Upper lobe of left lung (tissue), 6 donors: ENCODE results near the gene ANK3. TPM values are rescaled to one million over a fixed set of nuclear protein-coding genes. Genes with fewer than 3 reads are reported as not detected.

ENCODE experiments used
- ATAC-seq, 2 donors: fragments of 200-7000 bp; cut with Tn5 transposase; one replicate each; pipeline ENCODE4 v1.9.1; 2022; ENCODE audit warnings: mild to moderate bottlenecking in 2 of 2, moderate library complexity in 2 of 2; ENCODE audit not compliant: low FRiP score in 2 of 2
- DNase-seq, 2 donors: peaks; one replicate each; pipeline ENCODE4 v3.0.0-alpha.2; 2019 to 2020
- H3K27ac ChIP-seq, 4 donors: fragments of 200-600 bp; sonication (generic); one replicate each; pipeline ENCODE4 v1.5.1; 2016 to 2019
- H3K27me3 ChIP-seq, 4 donors: fragments of 200-600 bp; sonication (generic); one replicate each; pipeline ENCODE4 v1.5.1; 2017 to 2019
- H3K36me3 ChIP-seq, 4 donors: fragments of 200-600 bp; sonication (generic); one replicate each; pipeline ENCODE4 v1.5.1; 2016 to 2019
- H3K4me1 ChIP-seq, 4 donors: fragments of 200-600 bp; sonication (generic); one replicate each; pipeline ENCODE4 v1.5.1; 2018 to 2019
- H3K4me3 ChIP-seq, 4 donors: fragments of 200-600 bp; sonication (generic); one replicate each; pipeline ENCODE4 v1.5.1; 2017 to 2019; ENCODE audit warnings: mild to moderate bottlenecking in 2 of 4, moderate library complexity in 1 of 4
- H3K9me3 ChIP-seq, 4 donors: fragments of 200-600 bp; sonication (generic); one replicate each; pipeline ENCODE4 v1.5.1; 2018 to 2019
- EP300 ChIP-seq, 4 donors: sonication (generic); formaldehyde crosslinking; IDR thresholded peaks; one replicate each; pipeline ENCODE4 v1.5.1; 2017; ENCODE audit warnings: antibody characterized with exemption in 4 of 4, control low read depth in 2 of 4
- POLR2A ChIP-seq, 4 donors: fragments of 450-650 bp; IDR thresholded peaks; one replicate each; pipeline ENCODE4 v1.5.1; 2016 to 2017; ENCODE audit warnings: antibody characterized with exemption in 4 of 4, mild to moderate bottlenecking in 2 of 4
- POLR2AphosphoS5 ChIP-seq, 2 donors: sonication (generic); formaldehyde crosslinking; IDR thresholded peaks; one replicate each; pipeline ENCODE4 v1.5.1; 2017; ENCODE audit warnings: antibody characterized with exemption in 2 of 2
- WGBS, 2 donors: methylation state at CpG; one replicate each; pipeline ENCODE4 v1.1.5; 2017 to 2018; 5-methylcytosine and 5-hydroxymethylcytosine counted together
- total RNA-seq, 6 donors: library from RNA; depleted of rRNA in 4 of 6; stranded (reverse); fragments of >200 nt in 4 of 6; gene quantifications; one replicate each; pipeline versions ENCODE4 v1.1.0 to v1.2.1, GENCODE V29; 2016 to 2021
- TF ChIP-seq, protein P1 (sequence below), 6 experiments: fragments of 450-650 bp in 4 of 6; fragments of 200-600 bp in 2 of 6; sonication (generic) in 2 of 6; IDR thresholded peaks; one replicate each; pipeline ENCODE4 v1.5.1; 2016 to 2019; ENCODE audit warnings: antibody characterized with exemption in 6 of 6
- donor health status: DM: no; HTN: no; CAD: no; lungs with moderate emphysema.
- donor health status: DM: no; HTN: yes; CAD: no; lungs with severe emphysema.

Gene ANK3
- total RNA-seq, 6 donors from 2014 or later: 43.9 to 193 (median 98.5) TPM

DNA sequence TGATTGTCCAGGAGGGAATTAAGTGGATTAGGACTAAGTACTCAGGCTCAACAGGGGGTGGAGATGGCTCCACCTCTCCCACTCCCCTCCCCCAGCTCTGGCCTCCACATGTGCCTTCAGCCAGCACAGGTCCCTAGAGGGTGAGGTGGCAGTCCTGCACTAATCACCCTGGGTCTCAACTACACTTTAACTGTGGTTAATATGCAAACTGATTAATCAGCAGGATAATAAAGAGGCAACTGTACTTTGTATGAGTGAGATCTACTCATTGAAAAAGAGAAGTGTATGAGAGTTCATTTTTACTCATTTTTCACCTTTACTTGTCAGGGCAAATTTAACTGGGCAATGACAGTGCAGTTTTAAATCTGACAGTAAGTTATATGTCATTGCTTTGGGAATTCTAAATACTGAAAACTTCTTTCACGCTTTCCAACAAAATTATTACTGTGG, 259.5 kb downstream of the ANK3 start:
- ATAC-seq: no peak
- no peak overlapping the region for H3K27ac ChIP-seq
- TF ChIP-seq POLR2AphosphoS5 (IDR thresholded peaks at IDR 0.05): no peak
- TF ChIP-seq, protein P1, sequence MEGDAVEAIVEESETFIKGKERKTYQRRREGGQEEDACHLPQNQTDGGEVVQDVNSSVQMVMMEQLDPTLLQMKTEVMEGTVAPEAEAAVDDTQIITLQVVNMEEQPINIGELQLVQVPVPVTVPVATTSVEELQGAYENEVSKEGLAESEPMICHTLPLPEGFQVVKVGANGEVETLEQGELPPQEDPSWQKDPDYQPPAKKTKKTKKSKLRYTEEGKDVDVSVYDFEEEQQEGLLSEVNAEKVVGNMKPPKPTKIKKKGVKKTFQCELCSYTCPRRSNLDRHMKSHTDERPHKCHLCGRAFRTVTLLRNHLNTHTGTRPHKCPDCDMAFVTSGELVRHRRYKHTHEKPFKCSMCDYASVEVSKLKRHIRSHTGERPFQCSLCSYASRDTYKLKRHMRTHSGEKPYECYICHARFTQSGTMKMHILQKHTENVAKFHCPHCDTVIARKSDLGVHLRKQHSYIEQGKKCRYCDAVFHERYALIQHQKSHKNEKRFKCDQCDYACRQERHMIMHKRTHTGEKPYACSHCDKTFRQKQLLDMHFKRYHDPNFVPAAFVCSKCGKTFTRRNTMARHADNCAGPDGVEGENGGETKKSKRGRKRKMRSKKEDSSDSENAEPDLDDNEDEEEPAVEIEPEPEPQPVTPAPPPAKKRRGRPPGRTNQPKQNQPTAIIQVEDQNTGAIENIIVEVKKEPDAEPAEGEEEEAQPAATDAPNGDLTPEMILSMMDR (IDR thresholded peaks at IDR 0.05): no peak
- no peak for TF ChIP-seq POLR2A (IDR thresholded peaks at IDR 0.05)
- no peak for TF ChIP-seq EP300 (IDR thresholded peaks at IDR 0.05)
- no peaks in the 10 kb centered on the region for H3K9me3 ChIP-seq
- H3K36me3 ChIP-seq: no peaks in the 10 kb centered on the region
- no peak overlapping the region for H3K4me3 ChIP-seq
- WGBS, 2 donors: 67 to 72% methylated on average over 1 of the region's 1 CpG
- no peak for DNase-seq
- no peaks in the 10 kb centered on the region for H3K27me3 ChIP-seq
- H3K4me1 ChIP-seq: no peaks in the 10 kb centered on the region

DNA sequence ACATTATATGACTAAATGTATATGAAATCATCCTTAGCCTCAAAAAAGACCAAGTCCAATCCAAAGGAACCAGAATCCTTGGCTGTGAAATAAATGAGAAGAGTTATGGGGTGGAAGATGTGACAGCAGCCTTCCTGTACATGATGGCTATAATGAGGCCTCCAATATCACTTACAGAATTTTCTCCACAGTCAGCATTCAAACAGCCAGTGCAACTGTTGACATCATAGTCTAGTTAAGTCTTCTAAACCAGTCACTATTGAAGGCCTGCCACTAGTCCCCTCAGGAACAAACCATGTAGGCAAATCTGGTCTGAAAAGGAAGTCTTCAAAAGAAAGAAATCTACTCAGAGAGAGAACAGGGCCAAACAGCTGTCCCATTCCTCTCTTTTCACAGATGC, 263.8 kb downstream of the ANK3 start:
- Histone ChIP-seq H3K4me3 (no peak overlapping the region), H3K36me3 (no peaks in the 10 kb centered on the region), H3K27ac (no peak overlapping the region), H3K4me1 (peaks cover 0 to 8% (median 0%) of the 10 kb centered on the region in 4 donors), H3K9me3 (no peaks in the 10 kb centered on the region), H3K27me3 (no peaks in the 10 kb centered on the region)
- DNase-seq (no peak), ATAC-seq (no peak)
- TF ChIP-seq EP300 (IDR thresholded peaks at IDR 0.05) (no peak), POLR2AphosphoS5 (IDR thresholded peaks at IDR 0.05) (no peak), POLR2A (IDR thresholded peaks at IDR 0.05) (no peak)
- TF ChIP-seq, protein P1 (IDR thresholded peaks at IDR 0.05): no peak

DNA sequence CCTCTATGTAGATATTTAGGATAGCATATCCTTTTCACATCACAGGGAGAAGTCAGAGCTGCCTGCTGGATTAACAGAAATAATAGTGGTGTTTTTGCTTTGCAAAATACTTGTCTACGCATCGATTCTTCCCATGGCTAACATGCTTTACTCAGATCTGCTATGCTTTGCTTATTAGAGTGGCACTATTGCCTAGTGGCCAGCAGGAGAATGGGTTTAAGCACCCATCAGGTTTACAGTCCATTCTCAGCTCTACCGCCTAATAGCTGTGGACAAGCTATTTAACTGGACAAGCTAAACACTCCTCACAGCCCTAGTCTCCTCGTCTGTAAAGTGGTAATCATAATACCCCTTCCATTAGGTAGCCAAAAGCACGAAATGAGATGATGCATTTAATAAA, 265.1 kb downstream of the ANK3 start:
- H3K27ac ChIP-seq: no peak overlapping the region

DNA sequence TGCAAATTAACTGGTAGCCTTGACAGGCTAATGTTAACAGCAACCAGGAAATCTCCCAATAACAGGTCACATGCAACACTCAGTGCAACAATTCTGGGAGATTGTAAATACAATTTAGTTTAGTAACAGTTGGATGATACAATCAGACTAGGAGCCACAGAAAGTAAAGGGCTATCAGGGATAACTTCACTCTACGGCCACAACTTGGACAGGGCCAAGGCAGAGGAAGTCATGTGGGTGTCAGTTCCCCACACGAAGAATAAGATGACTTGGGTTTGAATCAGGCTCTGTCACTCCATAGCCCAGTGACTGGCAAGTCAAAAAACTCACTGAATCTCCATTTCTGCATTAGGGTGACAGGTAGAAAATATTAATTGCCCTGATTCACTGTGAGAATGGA, 266.0 kb downstream of the ANK3 start:
- no peaks in the 10 kb centered on the region for H3K9me3 ChIP-seq
- H3K36me3 ChIP-seq: no peaks in the 10 kb centered on the region
- no peaks in the 10 kb centered on the region for H3K27me3 ChIP-seq
- DNase-seq: no peak
- peak overlapping the region in 1 of 4 donors; percentile 30 for H3K27ac ChIP-seq
- peak in 1 of 2 donors; percentile 40 for ATAC-seq
- H3K4me1 ChIP-seq: peaks cover 0 to 8% (median 0%) of the 10 kb centered on the region in 4 donors
- WGBS, 2 donors: 63 to 82% methylated on average over 2 of the region's 2 CpGs
- H3K4me3 ChIP-seq: no peak overlapping the region
- TF ChIP-seq EP300 (IDR thresholded peaks at IDR 0.05) (no peak), POLR2AphosphoS5 (IDR thresholded peaks at IDR 0.05) (no peak), POLR2A (IDR thresholded peaks at IDR 0.05) (no peak)
- TF ChIP-seq, protein P1 (IDR thresholded peaks at IDR 0.05): no peak

More for the DNA sequence above, 265.1 kb downstream of the ANK3 start:
- Histone ChIP-seq H3K4me1 (peaks cover 0 to 8% (median 0%) of the 10 kb centered on the region in 4 donors), H3K36me3 (no peaks in the 10 kb centered on the region), H3K9me3 (no peaks in the 10 kb centered on the region), H3K27me3 (no peaks in the 10 kb centered on the region), H3K4me3 (no peak overlapping the region)
- ATAC-seq: no peak
- TF ChIP-seq POLR2A (IDR thresholded peaks at IDR 0.05) (no peak), POLR2AphosphoS5 (IDR thresholded peaks at IDR 0.05) (no peak), EP300 (IDR thresholded peaks at IDR 0.05) (no peak)
- TF ChIP-seq, protein P1 (IDR thresholded peaks at IDR 0.05): no peak
- WGBS, 2 donors: 91 to 97% methylated on average over 5 of the region's 5 CpGs
- no peak for DNase-seq

DNA sequence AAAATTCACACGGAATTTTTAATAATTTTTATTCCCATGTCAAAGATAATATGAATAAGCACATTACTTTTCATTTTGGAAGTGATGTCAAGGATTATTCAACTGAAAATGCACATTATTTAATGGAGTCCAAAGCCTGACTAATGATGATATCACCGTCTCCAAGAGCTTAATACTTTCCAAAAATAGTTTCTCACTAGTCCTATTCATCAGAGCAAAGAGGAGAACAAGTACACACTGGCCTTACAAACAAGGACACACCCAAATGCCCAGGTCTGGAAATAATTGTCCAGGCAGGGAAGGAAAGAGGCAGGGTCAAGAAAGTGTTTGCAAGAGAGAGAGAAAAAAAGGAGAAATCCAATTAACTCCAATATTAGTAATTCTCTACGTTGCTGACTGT, 266.5 kb downstream of the ANK3 start:
- H3K27ac ChIP-seq: peak overlapping the region in 1 of 4 donors; percentile 30
- H3K4me1 ChIP-seq: peaks cover 0 to 8% (median 0%) of the 10 kb centered on the region in 4 donors
- TF ChIP-seq EP300 (IDR thresholded peaks at IDR 0.05) (no peak), POLR2A (IDR thresholded peaks at IDR 0.05) (no peak)
- TF ChIP-seq, protein P1 (IDR thresholded peaks at IDR 0.05): no peak
- H3K27me3 ChIP-seq: no peaks in the 10 kb centered on the region
- no peaks in the 10 kb centered on the region for H3K36me3 ChIP-seq
- DNase-seq (no peak), ATAC-seq (peak; percentile 69 to 91)
- H3K9me3 ChIP-seq: no peaks in the 10 kb centered on the region
- 64% methylated on average over 3 of the region's 3 CpGs for WGBS, 2 donors
- H3K4me3 ChIP-seq: no peak overlapping the region
